Liver (tissue), 9 donors: Measurements from ENCODE around the gene SPTLC3. TPM values are rescaled to one million over a fixed set of nuclear protein-coding genes. Genes with fewer than 3 reads are reported as not detected.

Experiments used
- DNase-seq: peaks from one replicate; pipeline ENCODE4 v3.0.0-alpha.2; 2017; ENCODE audit warnings: low spot score
- H3K27ac ChIP-seq, 2 donors: one replicate each; pipeline ENCODE4 v1.7.0; 2013; ENCODE audit warnings: inconsistent platforms in 2 of 2, low read length in 2 of 2, control low read depth in 1 of 2, low read depth in 1 of 2, mild to moderate bottlenecking in 1 of 2
- H3K27me3 ChIP-seq, 4 donors: one replicate each; pipeline versions ENCODE4 v1.6.1 to v1.7.0; 2013; ENCODE audit warnings: low read length in 3 of 4, inconsistent platforms in 1 of 4, mild to moderate bottlenecking in 1 of 4, moderate library complexity in 1 of 4; ENCODE audit not compliant: control insufficient read depth in 4 of 4, insufficient read depth in 4 of 4
- H3K36me3 ChIP-seq, 4 donors: one replicate each; pipeline versions ENCODE4 v1.6.1 to v1.7.0; 2013; ENCODE audit warnings: low read length in 3 of 4, mild to moderate bottlenecking in 3 of 4, low read depth in 1 of 4, moderate library complexity in 1 of 4; ENCODE audit not compliant: control insufficient read depth in 4 of 4, insufficient read depth in 3 of 4
- H3K4me1 ChIP-seq, 4 donors: one replicate each; pipeline versions ENCODE4 v1.6.1 to v1.7.0; 2013; ENCODE audit warnings: low read length in 3 of 4, mild to moderate bottlenecking in 3 of 4, moderate library complexity in 1 of 4; ENCODE audit not compliant: control insufficient read depth in 4 of 4, insufficient read depth in 4 of 4
- H3K4me3 ChIP-seq, 3 donors: one replicate each; pipeline versions ENCODE4 v1.6.1 to v1.7.0; 2013; ENCODE audit warnings: low read length in 3 of 3, control low read depth in 1 of 3, low read depth in 1 of 3, mild to moderate bottlenecking in 1 of 3
- H3K9ac ChIP-seq, 2 donors: one replicate each; pipeline ENCODE4 v1.7.0; 2013; ENCODE audit warnings: low read length in 2 of 2, mild to moderate bottlenecking in 2 of 2, moderate library complexity in 2 of 2, control low read depth in 1 of 2, low read depth in 1 of 2
- H3K9me3 ChIP-seq, 4 donors: one replicate each; pipeline versions ENCODE4 v1.6.1 to v1.7.0; 2013; ENCODE audit warnings: low read length in 3 of 4; ENCODE audit not compliant: control insufficient read depth in 4 of 4
- ATF3 ChIP-seq: IDR thresholded peaks from 2 replicates; pipeline ENCODE4 v1.6.1; 2016; ENCODE audit warnings: antibody characterized with exemption
- CTCF ChIP-seq: fragments of 150-350 bp; IDR thresholded peaks from 2 replicates; pipeline ENCODE4 v1.5.1; 2017; ENCODE audit warnings: improper control_type of control experiment, low read depth, low read length; ENCODE audit not compliant: missing input control
- EGR1 ChIP-seq, 2 donors: IDR thresholded peaks; 2 replicates each; pipeline ENCODE4 v1.6.1; 2016 to 2018; ENCODE audit warnings: antibody characterized with exemption in 2 of 2, low read depth in 2 of 2
- FOXA1 ChIP-seq: IDR thresholded peaks from 2 replicates; pipeline ENCODE4 v1.6.1; 2016; ENCODE audit warnings: antibody characterized with exemption
- FOXA2 ChIP-seq: IDR thresholded peaks from 2 replicates; pipeline ENCODE4 v1.6.1; 2016; ENCODE audit warnings: antibody characterized with exemption
- GABPA ChIP-seq, 2 donors: IDR thresholded peaks in 1 of 2; conservative IDR thresholded peaks in 1 of 2; 2 replicates each; pipeline ENCODE4 v1.6.1; 2016; ENCODE audit warnings: antibody characterized with exemption in 2 of 2, mild to moderate bottlenecking in 1 of 2, moderate library complexity in 1 of 2
- HNF4A ChIP-seq, 2 donors: conservative IDR thresholded peaks; 2 replicates each; pipeline ENCODE4 v1.6.1; 2016; ENCODE audit warnings: antibody characterized with exemption in 2 of 2, mild to moderate bottlenecking in 2 of 2
- HNF4G ChIP-seq: IDR thresholded peaks from 2 replicates; pipeline ENCODE4 v1.6.1; 2016; ENCODE audit warnings: antibody characterized with exemption
- JUND ChIP-seq, 2 donors: IDR thresholded peaks; 2 replicates each; pipeline ENCODE4 v1.6.1; 2016; ENCODE audit warnings: antibody characterized with exemption in 2 of 2
- MAX ChIP-seq: IDR thresholded peaks from 2 replicates; pipeline ENCODE4 v1.6.1; 2016; ENCODE audit warnings: antibody characterized with exemption
- NR2F2 ChIP-seq: IDR thresholded peaks from 2 replicates; pipeline ENCODE4 v1.6.1; 2016; ENCODE audit warnings: antibody characterized with exemption
- RAD21 ChIP-seq, 2 donors: IDR thresholded peaks; 2 replicates each; pipeline ENCODE4 v1.6.1; 2016; ENCODE audit warnings: antibody characterized with exemption in 2 of 2, mild to moderate bottlenecking in 2 of 2
- REST ChIP-seq: IDR thresholded peaks from 2 replicates; pipeline ENCODE4 v1.6.1; 2016; ENCODE audit warnings: antibody characterized with exemption, mild to moderate bottlenecking
- RXRA ChIP-seq, 2 donors: IDR thresholded peaks; 2 replicates each; pipeline ENCODE4 v1.6.1; 2017 to 2018; ENCODE audit warnings: antibody characterized with exemption in 2 of 2, mild to moderate bottlenecking in 1 of 2
- SP1 ChIP-seq: IDR thresholded peaks from 2 replicates; pipeline ENCODE4 v1.6.1; 2018; ENCODE audit warnings: antibody characterized with exemption, mild to moderate bottlenecking
- TAF1 ChIP-seq: conservative IDR thresholded peaks from 2 replicates; pipeline ENCODE4 v1.6.1; 2016; ENCODE audit warnings: antibody characterized with exemption, mild to moderate bottlenecking
- YY1 ChIP-seq: IDR thresholded peaks from 2 replicates; pipeline ENCODE4 v1.6.1; 2016; ENCODE audit warnings: antibody characterized with exemption, mild to moderate bottlenecking
- ZBTB33 ChIP-seq: IDR thresholded peaks from 2 replicates; pipeline ENCODE4 v1.6.1; 2016; ENCODE audit warnings: antibody characterized with exemption
- WGBS: extraction: QIAGEN DNeasy Blood & Tissue Kit; methylation state at CpG from one replicate; pipeline ENCODE4 v1.1.7; 2013; 5-methylcytosine and 5-hydroxymethylcytosine counted together
- polyA plus RNA-seq, 2 donors: library from polyadenylated mRNA; stranded (reverse) in 1 of 2; unstranded in 1 of 2; fragments of 200-250 nt in 1 of 2; fragments of >200 nt in 1 of 2; fragmentation: Nextera tagmentation in 1 of 2; extraction: Ambion mirVana in 1 of 2; gene quantifications; one replicate each; pipeline versions ENCODE4 v1.2.1 to v1.2.3, GENCODE V29; 2013 to 2015
- total RNA-seq, 2 donors: library from RNA; depleted of rRNA; stranded (reverse); fragments of >200 nt; gene quantifications; one replicate each; pipeline ENCODE4 v1.2.3, GENCODE V29; 2014
- donor health status: healthy.
- donor health status: healthy.
- donor health status: healthy.
- donor health status: healthy.
- donor health status: healthy.

The SPTLC3 gene
- total and polyA plus RNA-seq, 4 donors = 4.2 to 40.9 (median 20.4) TPM

- H3K9me3 ChIP-seq = no peaks in the 10 kb centered on the region
- no peak overlapping the region for H3K9ac ChIP-seq
- TF ChIP-seq ATF3 = no peak
- no peak for TF ChIP-seq MAX
- no peak for TF ChIP-seq CTCF
- TF ChIP-seq RXRA (IDR thresholded peaks at IDR 0.05) = peak in 1 of 2 donors; percentile 18
- no peak for TF ChIP-seq TAF1
- TF ChIP-seq FOXA2 = no peak
- TF ChIP-seq FOXA1 = no peak
- no peak for TF ChIP-seq JUND (IDR thresholded peaks at IDR 0.05)
- no peak for TF ChIP-seq RAD21 (IDR thresholded peaks at IDR 0.05)
- peak; percentile 61 to 66 for TF ChIP-seq HNF4A (conservative IDR thresholded peaks at IDR 0.05)
- no peak for TF ChIP-seq NR2F2
- no peak for TF ChIP-seq EGR1 (IDR thresholded peaks at IDR 0.05; ENCODE audit: low read depth in 2 of 2)
- TF ChIP-seq SP1 = peak; percentile 24
- TF ChIP-seq HNF4G = no peak
- TF ChIP-seq GABPA (IDR thresholded peaks at IDR 0.05 in 1 of 2, conservative IDR thresholded peaks at IDR 0.05 in 1 of 2) = no peak
- TF ChIP-seq YY1 = no peak
- TF ChIP-seq ZBTB33 = no peak
- TF ChIP-seq REST = no peak
- peaks cover 0 to 4% (median 0%) of the 10 kb centered on the region in 4 donors for H3K36me3 ChIP-seq
- H3K27ac ChIP-seq = no peak overlapping the region
- no peak for DNase-seq
- no peak overlapping the region for H3K4me3 ChIP-seq
- H3K27me3 ChIP-seq = no peaks in the 10 kb centered on the region
- 63% methylated on average over 8 of the region's 8 CpGs for WGBS
- H3K4me1 ChIP-seq = peaks cover 5 to 19% (median 13%) of the 10 kb centered on the region in 4 donors
Observed at GRCh38 chr20:13147071-13147963, 138.5 kb downstream of the SPTLC3 start.
